Mesenchymal stem cell (in vitro differentiated cells and primary cell): ENCODE results near the gene ELF2. TPM values are rescaled to one million over a fixed set of nuclear protein-coding genes. Genes with fewer than 3 reads are reported as not detected.

Source experiments
- DNase-seq: peaks from one replicate; pipeline ENCODE4 v3.0.0-alpha.2; 2013
- H2AFZ ChIP-seq: one replicate; pipeline ENCODE4 v1.6.1; 2013; ENCODE audit warnings: low read depth, mild to moderate bottlenecking, control low read depth, inconsistent platforms, low read length, moderate library complexity
- H2AK5ac ChIP-seq: 2 replicates; pipeline ENCODE4 v1.6.1; 2013; ENCODE audit warnings: low read length, moderate library complexity, mild to moderate bottlenecking, inconsistent platforms; ENCODE audit not compliant: severe bottlenecking
- H2BK120ac ChIP-seq: one replicate; pipeline ENCODE4 v1.6.1; 2013; ENCODE audit warnings: low read depth, mild to moderate bottlenecking, inconsistent platforms, low read length, moderate library complexity
- H2BK12ac ChIP-seq, 2 experiments: one replicate each; pipeline ENCODE4 v1.6.1; 2013; ENCODE audit warnings: inconsistent platforms in 2 of 2, low read length in 2 of 2, mild to moderate bottlenecking in 2 of 2, moderate library complexity in 2 of 2, control low read depth in 1 of 2
- H2BK15ac ChIP-seq: one replicate; pipeline ENCODE4 v1.6.1; 2013; ENCODE audit warnings: mild to moderate bottlenecking, low read depth, inconsistent platforms; ENCODE audit not compliant: poor library complexity, severe bottlenecking
- H2BK5ac ChIP-seq: 2 replicates; pipeline ENCODE4 v1.6.1; 2013; ENCODE audit warnings: low read depth, mild to moderate bottlenecking, low read length, control low read depth, inconsistent platforms; ENCODE audit not compliant: poor library complexity, severe bottlenecking
- H3K14ac ChIP-seq, 2 experiments: one replicate each; pipeline ENCODE4 v1.6.1; 2013; ENCODE audit warnings: inconsistent platforms in 2 of 2, low read length in 2 of 2, control low read depth in 1 of 2, mild to moderate bottlenecking in 1 of 2, moderate library complexity in 1 of 2
- H3K18ac ChIP-seq, 2 experiments: one replicate each; pipeline ENCODE4 v1.6.1; 2013; ENCODE audit warnings: inconsistent platforms in 2 of 2, low read length in 2 of 2, control low read depth in 1 of 2, low read depth in 1 of 2, mild to moderate bottlenecking in 1 of 2
- H3K23ac ChIP-seq, 2 experiments: one replicate each; pipeline ENCODE4 v1.6.1; 2013; ENCODE audit warnings: inconsistent platforms in 2 of 2, low read length in 2 of 2, mild to moderate bottlenecking in 2 of 2, moderate library complexity in 2 of 2, control low read depth in 1 of 2
- H3K27ac ChIP-seq: 2 replicates; pipeline ENCODE4 v1.5.1; 2013; ENCODE audit warnings: mild to moderate bottlenecking, moderate library complexity, low read length, control low read depth, inconsistent platforms; ENCODE audit not compliant: poor library complexity, severe bottlenecking
- H3K27me3 ChIP-seq, 2 experiments: 2 replicates each; pipeline versions ENCODE4 v1.6.1 to v1.7.0; 2013; ENCODE audit warnings: low read length in 2 of 2, mild to moderate bottlenecking in 2 of 2, moderate library complexity in 2 of 2, control low read depth in 1 of 2, inconsistent platforms in 1 of 2; ENCODE audit not compliant: control insufficient read depth in 1 of 2, insufficient read depth in 1 of 2
- H3K36me3 ChIP-seq, 2 experiments: 2 replicates each; pipeline versions ENCODE4 v1.6.1 to v1.7.0; 2013; ENCODE audit warnings: low read length in 2 of 2, control low read depth in 1 of 2, inconsistent platforms in 1 of 2, low read depth in 1 of 2, mild to moderate bottlenecking in 1 of 2; ENCODE audit not compliant: insufficient read depth in 2 of 2, control insufficient read depth in 1 of 2
- H3K4ac ChIP-seq, 2 experiments: one replicate each; pipeline ENCODE4 v1.6.1; 2013; ENCODE audit warnings: inconsistent platforms in 2 of 2, low read length in 2 of 2, mild to moderate bottlenecking in 2 of 2, moderate library complexity in 2 of 2, control low read depth in 1 of 2, low read depth in 1 of 2
- H3K4me1 ChIP-seq: 2 replicates; pipeline ENCODE4 v1.6.1; 2013; ENCODE audit warnings: low read depth, low read length, control low read depth; ENCODE audit not compliant: control insufficient read depth, insufficient read depth
- H3K4me2 ChIP-seq: 2 replicates; pipeline ENCODE4 v1.6.1; 2013; ENCODE audit warnings: low read length, mild to moderate bottlenecking, inconsistent platforms; ENCODE audit not compliant: poor library complexity, severe bottlenecking
- H3K4me3 ChIP-seq, 2 experiments: 2 replicates each; pipeline versions ENCODE4 v1.5.1 to v1.7.0; 2013; ENCODE audit warnings: low read length in 2 of 2, mild to moderate bottlenecking in 2 of 2, control low read depth in 1 of 2, low read depth in 1 of 2; ENCODE audit not compliant: insufficient read depth in 1 of 2
- H3K79me1 ChIP-seq: replicated peaks from 2 replicates; pipeline ENCODE4 v1.6.1; 2013; ENCODE audit warnings: mild to moderate bottlenecking, control low read depth, low read length, inconsistent platforms; ENCODE audit not compliant: poor library complexity, severe bottlenecking
- H3K9ac ChIP-seq: 2 replicates; pipeline ENCODE4 v1.7.0; 2013; ENCODE audit warnings: mild to moderate bottlenecking, low read length, moderate library complexity
- H3K9me3 ChIP-seq: 2 replicates; pipeline ENCODE4 v1.7.0; 2013; ENCODE audit warnings: mild to moderate bottlenecking, low read length; ENCODE audit not compliant: control insufficient read depth
- H4K8ac ChIP-seq: one replicate; pipeline ENCODE4 v1.6.1; 2013; ENCODE audit warnings: inconsistent platforms, mild to moderate bottlenecking, low read length, moderate library complexity
- H4K91ac ChIP-seq: one replicate; pipeline ENCODE4 v1.6.1; 2013; ENCODE audit warnings: mild to moderate bottlenecking, low read length, inconsistent platforms
- WGBS: methylation state at CpG from one replicate; pipeline ENCODE4 v1.1.7; 2013; ENCODE audit warnings: mixed read lengths; 5-methylcytosine and 5-hydroxymethylcytosine counted together
- polyA plus RNA-seq, 2 experiments: library from polyadenylated mRNA; stranded (reverse); fragments of 200-250 nt; gene quantifications; one replicate each; pipeline ENCODE4 v1.2.3, GENCODE V29; 2013

ELF2 gene
- 20.6 TPM for polyA plus RNA-seq (2013, experiment 1 of 2)
- 21.3 TPM for polyA plus RNA-seq (2013, experiment 2 of 2)

DNA sequence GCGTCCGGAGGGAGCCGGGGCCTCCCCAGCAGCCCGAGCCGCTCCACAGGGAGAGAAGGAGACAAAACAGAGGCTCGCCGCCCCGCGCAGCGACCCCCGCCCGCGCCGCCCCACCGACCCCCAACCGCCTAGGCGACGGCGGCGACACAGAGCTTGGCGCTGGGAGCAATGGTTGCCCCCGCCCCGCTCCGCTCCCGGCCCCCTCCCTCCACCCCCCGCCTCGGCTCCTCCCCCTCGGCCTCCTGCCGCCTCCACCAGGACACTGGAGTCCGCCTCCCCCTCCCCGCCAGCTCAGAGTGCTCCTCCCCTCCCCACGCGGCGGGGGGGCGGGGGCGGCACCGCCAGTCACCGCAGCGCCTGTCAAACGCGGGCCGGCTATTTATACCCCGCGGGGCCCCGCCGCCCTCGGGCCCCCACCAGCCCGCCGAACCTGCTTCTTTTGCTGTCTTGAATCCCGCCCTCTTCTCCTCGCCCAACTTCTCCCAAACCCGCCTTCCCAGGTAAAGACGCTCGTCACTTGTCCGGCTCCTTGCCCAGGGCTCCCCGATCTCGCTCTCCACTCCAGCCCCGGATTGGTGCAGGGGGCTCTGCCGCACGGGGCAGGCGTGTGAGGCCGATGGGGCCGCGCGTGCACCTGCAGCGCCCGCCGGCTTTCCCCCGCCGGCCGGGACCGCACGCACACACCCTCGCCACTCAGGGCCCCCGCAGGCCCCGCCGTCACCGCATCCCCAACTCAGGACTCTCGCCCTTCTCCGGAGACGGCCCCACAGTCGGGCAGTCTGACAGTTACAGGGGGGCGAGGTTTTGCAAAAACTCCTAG, at the start of gene ELF2:
Gene ELF2, minus strand, starts transcription at position 170 of the 820 bp plus-strand sequence. CDS start 39,517 bp downstream, outside the sequence.
- H2BK15ac ChIP-seq = peak within 1 kb of the TSS; percentile 99
- H2BK5ac ChIP-seq = peak within 1 kb of the TSS; percentile 89
- H3K27ac ChIP-seq = peak within 1 kb of the TSS; percentile 73
- no peaks in the 10 kb centered on the region for H3K36me3 ChIP-seq
- H4K91ac ChIP-seq = peak within 1 kb of the TSS; percentile 83
- H2AFZ ChIP-seq = peak within 1 kb of the TSS; percentile 94
- H3K18ac ChIP-seq = peak within 1 kb of the TSS; percentile 97 to 98
- peak within 1 kb of the TSS in 1 of 2 experiments; percentile 95 for H3K4ac ChIP-seq
- no peaks in the 10 kb centered on the region for H3K79me1 ChIP-seq
- under 1% methylated on average over 39 of the region's 83 CpGs for WGBS
- peak within 1 kb of the TSS; percentile 86 to 96 for H3K14ac ChIP-seq
- peak within 1 kb of the TSS; percentile 98 for H2BK120ac ChIP-seq
- H3K4me3 ChIP-seq = peak within 1 kb of the TSS; percentile 95 to 97
- H3K23ac ChIP-seq = peak within 1 kb of the TSS in 1 of 2 experiments; percentile 72
- H4K8ac ChIP-seq = peak within 1 kb of the TSS; percentile 80
- peak within 1 kb of the TSS in 1 of 2 experiments; percentile 92 for H2BK12ac ChIP-seq
- no peaks in the 10 kb centered on the region for H3K27me3 ChIP-seq
- no peak within 1 kb of the TSS for H2AK5ac ChIP-seq
- H3K4me1 ChIP-seq = no peaks in the 10 kb centered on the region
- no peaks in the 10 kb centered on the region for H3K9me3 ChIP-seq
- peak within 1 kb of the TSS; percentile 92 for H3K4me2 ChIP-seq
- peak; percentile 93 for DNase-seq
- peak within 1 kb of the TSS; percentile 90 for H3K9ac ChIP-seq

DNA sequence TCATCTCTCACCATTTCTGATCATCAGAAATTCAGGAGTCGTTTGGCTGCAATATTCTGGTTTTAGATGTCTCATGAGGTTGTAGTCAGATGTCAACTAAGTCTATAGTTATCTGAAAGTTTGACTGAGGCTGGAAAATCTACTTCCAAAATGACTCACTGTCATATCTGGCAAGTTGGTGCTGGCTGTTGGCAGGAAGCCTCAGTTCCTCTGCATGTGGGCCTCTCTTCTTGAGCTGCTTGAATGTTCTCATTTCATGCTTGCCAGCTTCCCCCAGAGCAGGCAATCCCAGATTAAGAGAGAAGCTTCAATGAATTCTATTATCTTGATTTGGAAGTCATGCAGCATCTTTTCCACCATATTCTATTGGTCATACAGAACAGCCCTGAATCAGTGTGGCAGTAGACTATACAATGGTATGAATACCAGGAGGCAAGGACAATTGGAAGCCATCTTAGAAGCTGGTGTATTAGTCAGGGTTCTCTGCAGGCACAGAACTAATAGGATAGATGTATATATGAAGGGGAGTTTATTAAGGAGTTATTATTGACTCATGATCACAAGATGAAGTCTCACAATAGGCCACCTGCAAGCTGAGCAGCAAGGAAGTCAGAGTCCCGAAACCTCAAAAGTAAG, 46.8 kb upstream of the ELF2 start:
- Histone ChIP-seq H3K4me2 (no peak overlapping the region), H2BK5ac (no peak overlapping the region), H4K8ac (no peak overlapping the region), H4K91ac (no peak overlapping the region), H3K18ac (no peak overlapping the region), H3K23ac (no peak overlapping the region), H3K4me3 (no peak overlapping the region), H3K27ac (no peak overlapping the region), H2AK5ac (no peak overlapping the region), H2BK12ac (no peak overlapping the region), H3K4me1 (no peaks in the 10 kb centered on the region), H2AFZ (no peak overlapping the region), H3K9me3 (no peaks in the 10 kb centered on the region), H2BK120ac (no peak overlapping the region), H3K27me3 (no peaks in the 10 kb centered on the region), H3K4ac (no peak overlapping the region), H3K36me3 (no peaks in the 10 kb centered on the region), H2BK15ac (no peak overlapping the region), H3K9ac (no peak overlapping the region), H3K14ac (no peak overlapping the region), H3K79me1 (no peaks in the 10 kb centered on the region)
- WGBS = 100% methylated on average over 1 of the region's 2 CpGs
- no peak for DNase-seq

DNA sequence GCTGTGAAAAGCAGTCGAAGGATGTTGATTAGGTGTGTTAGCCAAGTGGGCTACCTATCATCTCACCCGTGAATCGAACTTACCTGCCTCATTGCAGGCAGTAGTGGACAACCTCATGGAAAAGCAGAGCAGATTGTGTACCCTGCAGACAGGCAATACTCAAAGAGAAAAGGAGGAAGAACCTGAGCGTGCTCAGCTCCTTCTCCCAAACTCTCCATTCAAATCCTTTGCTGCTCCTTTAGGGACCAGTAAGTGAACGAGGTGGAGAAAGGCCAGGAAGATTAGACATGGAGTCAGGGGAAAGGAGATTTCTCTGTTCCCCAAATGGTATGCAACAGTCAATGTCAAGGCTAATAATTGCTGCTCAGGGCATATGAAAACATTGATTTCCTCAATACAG, 45.2 kb upstream of the ELF2 start:
- H3K14ac ChIP-seq = no peak overlapping the region
- no peak overlapping the region for H3K4me3 ChIP-seq
- WGBS = 99% methylated on average over 3 of the region's 5 CpGs
- no peak overlapping the region for H4K91ac ChIP-seq
- no peak overlapping the region for H3K27ac ChIP-seq
- no peak overlapping the region for H2AFZ ChIP-seq
- no peak overlapping the region for H2AK5ac ChIP-seq
- H4K8ac ChIP-seq = no peak overlapping the region
- H3K9ac ChIP-seq = no peak overlapping the region
- no peaks in the 10 kb centered on the region for H3K4me1 ChIP-seq
- no peak overlapping the region for H3K23ac ChIP-seq
- no peaks in the 10 kb centered on the region for H3K36me3 ChIP-seq
- no peaks in the 10 kb centered on the region for H3K79me1 ChIP-seq
- no peak overlapping the region for H3K4me2 ChIP-seq
- H2BK15ac ChIP-seq = no peak overlapping the region
- H3K27me3 ChIP-seq = no peaks in the 10 kb centered on the region
- no peak overlapping the region for H3K4ac ChIP-seq
- no peak overlapping the region for H2BK12ac ChIP-seq
- no peak overlapping the region for H2BK120ac ChIP-seq
- no peak overlapping the region for H3K18ac ChIP-seq
- no peak overlapping the region for H2BK5ac ChIP-seq
- no peak for DNase-seq
- H3K9me3 ChIP-seq = no peaks in the 10 kb centered on the region

DNA sequence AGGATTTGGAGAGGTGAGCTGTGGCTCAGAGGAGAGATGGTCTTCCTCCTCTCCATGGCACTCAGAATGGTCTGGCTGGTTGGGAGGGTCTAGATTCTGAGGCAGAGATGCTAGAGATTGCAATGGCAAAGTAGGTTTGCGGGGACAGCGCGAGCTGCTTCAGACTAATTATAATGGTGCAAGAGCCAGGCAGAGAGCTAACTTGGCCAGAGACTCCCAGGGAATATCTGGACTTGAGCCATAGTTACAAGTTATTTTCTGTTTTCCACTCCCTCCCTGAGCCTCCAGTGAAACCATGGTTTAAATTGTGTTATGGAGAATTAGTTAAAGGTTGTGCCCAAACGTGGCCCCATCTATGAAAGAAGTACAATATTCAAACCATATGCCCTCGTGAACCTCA, 44.7 kb upstream of the ELF2 start:
- no peak overlapping the region for H2BK5ac ChIP-seq
- H3K27me3 ChIP-seq = no peaks in the 10 kb centered on the region
- 94% methylated on average over 3 of the region's 5 CpGs for WGBS
- no peak overlapping the region for H3K4me2 ChIP-seq
- no peaks in the 10 kb centered on the region for H3K79me1 ChIP-seq
- no peak overlapping the region for H3K23ac ChIP-seq
- no peak overlapping the region for H2AK5ac ChIP-seq
- no peak overlapping the region for H4K8ac ChIP-seq
- no peak for DNase-seq
- H2AFZ ChIP-seq = no peak overlapping the region
- H3K9ac ChIP-seq = no peak overlapping the region
- no peaks in the 10 kb centered on the region for H3K9me3 ChIP-seq
- H3K36me3 ChIP-seq = no peaks in the 10 kb centered on the region
- H2BK120ac ChIP-seq = no peak overlapping the region
- H2BK12ac ChIP-seq = no peak overlapping the region
- H4K91ac ChIP-seq = no peak overlapping the region
- no peak overlapping the region for H3K4me3 ChIP-seq
- no peak overlapping the region for H3K14ac ChIP-seq
- no peak overlapping the region for H3K18ac ChIP-seq
- H2BK15ac ChIP-seq = no peak overlapping the region
- H3K4ac ChIP-seq = no peak overlapping the region
- no peak overlapping the region for H3K27ac ChIP-seq
- no peaks in the 10 kb centered on the region for H3K4me1 ChIP-seq
